Measurements from ENCODE around the gene CPXM1. TPM values are rescaled to one million over a fixed set of nuclear protein-coding genes. Genes with fewer than 3 reads are reported as not detected.
"Not testable (repeated sequence)": the region's sequence is repeated elsewhere in the genome, so short reads cannot be mapped to it uniquely, and the experiment has no call there.

The CPXM1 gene
- total RNA-seq, 1 donor from 2014 or later, result not detected

DNA sequence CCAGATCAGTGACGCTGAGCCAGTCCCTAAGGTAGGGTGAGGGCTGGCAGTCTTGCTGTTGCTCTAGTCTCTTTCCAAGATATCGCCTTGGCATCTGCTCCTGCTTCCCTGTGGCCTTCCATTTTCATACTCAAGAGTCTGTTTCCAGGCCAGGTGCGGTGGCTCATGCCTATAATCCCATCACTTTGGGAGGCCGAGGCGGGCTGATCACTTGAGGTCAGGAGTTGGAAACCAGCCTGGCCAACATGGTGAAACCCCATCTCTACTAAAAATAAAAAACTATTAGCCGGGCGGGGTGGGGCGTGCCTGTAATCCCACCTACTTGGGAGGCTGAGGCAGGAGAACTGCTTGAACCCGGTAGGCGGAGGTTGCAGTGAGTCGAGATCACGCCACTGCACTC lies 30.3 kb downstream of the CPXM1 start:
- ATAC-seq; DNase-seq (ENCODE audit: low spot score): not testable (repeated sequence)

DNA sequence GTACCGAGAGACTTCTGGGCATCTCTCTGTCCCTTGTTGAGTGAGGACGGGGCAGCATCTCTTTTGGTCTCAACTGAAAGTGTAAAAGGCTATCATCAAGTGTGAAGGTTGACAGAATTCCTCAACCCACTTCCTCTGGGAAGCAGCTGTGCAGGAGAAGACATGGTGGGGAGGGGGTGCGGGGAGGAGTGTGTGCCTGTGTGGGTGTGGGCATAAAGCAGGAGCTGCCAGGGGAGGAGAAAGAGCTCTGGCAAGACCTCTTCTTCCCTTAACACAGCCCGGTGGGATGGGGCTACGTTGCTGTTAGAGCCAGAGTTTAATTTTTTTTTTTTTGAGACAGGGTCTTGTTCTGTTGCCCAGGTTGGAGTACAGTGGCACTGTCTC lies 31.8 kb downstream of the CPXM1 start:
- no peak for DNase-seq (ENCODE audit: low spot score)
- no peak for ATAC-seq

DNA sequence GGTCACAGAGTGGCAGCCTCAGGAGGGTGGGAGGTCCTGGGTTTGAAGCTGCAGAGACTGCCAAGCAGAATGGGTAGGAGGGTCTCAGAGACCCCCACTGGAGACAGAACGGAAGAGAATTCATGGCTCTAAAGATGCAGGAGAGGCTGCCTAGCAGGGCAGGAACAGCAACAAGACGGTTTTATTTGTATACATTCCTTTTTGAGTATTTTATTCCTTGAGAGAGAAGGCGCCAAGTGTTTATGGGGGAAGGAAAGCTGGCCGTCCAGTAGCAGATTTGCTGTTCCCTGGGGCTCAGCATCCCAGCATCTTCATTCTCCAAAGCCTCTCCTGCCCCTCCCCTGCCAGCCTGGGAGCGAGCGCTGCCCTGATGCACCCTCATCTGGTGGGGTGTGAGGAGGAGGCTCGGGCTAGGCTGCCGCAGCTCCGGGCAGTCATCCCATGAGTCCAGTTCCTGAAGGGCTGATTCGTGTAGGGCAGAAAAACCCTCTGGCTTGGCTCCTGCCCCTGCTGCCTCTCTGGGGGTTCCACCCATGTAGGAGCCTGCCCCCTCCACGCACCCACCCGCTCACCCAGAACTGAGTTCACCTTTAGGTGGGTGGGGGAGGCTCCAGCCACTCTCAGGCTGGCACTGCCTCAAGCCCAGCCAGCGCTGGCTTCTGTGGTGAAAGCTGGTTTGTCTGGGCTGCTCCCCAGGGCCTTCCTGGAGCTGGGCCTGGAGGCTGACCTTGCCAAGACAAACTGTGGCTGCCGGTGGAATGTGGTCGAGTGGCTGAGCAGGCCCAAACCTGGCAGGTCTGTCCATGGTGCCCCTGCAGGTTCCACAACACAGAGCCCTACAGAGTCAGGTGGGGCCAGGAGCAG lies 32.4 kb downstream of the CPXM1 start:
- peak; percentile 98 for ATAC-seq
- DNase-seq (ENCODE audit: low spot score), result peak; percentile 90

DNA sequence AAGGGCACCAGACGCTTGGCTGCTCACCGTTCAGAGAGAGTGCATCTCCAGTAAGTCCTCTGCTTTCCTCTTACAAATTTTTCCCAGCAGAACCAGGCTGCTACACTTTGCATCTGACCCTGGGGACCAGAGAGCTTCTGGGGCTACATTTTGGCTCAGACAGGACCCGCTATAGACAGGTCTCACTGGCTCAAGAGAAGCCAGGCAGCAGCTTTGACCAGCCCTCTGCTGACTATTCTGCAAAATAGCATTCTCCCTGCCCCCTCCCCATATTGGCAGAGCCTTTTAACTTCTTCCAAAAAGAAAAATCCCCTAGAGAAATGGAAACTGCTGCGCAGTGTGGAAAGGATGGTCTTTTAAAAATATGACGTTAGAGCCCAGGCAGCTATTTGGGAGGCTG lies 37.2 kb downstream of the CPXM1 start:
- ATAC-seq (no peak), DNase-seq (ENCODE audit: low spot score) (no peak)

DNA sequence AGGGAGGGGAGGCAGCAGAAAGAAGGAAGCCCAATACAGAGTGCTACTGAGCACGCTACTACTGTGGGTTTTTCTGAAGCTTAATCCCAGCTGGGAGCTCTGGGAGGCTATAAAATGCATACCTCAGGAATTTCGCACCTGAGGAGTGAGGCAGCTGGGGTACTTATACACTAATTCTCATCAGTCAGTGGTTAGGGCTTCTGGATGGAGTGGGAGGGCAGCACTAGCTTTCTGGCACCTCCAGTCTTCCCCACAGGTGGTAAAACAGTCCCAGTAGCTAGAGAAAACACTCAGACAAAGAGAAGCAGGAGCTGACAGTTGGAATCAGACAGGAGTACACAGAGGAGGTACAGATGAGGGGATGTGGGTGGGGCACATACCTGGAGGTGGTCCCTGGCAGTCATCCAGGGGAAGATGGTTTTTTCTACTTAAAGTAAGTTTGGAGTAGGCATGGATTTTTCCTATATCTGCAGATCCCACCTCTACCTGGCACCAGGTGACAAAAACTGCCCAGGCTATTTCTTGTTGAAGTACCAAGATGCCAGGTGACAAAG lies 37.8 kb downstream of the CPXM1 start:
- DNase-seq (ENCODE audit: low spot score) (no peak), ATAC-seq (no peak)

DNA sequence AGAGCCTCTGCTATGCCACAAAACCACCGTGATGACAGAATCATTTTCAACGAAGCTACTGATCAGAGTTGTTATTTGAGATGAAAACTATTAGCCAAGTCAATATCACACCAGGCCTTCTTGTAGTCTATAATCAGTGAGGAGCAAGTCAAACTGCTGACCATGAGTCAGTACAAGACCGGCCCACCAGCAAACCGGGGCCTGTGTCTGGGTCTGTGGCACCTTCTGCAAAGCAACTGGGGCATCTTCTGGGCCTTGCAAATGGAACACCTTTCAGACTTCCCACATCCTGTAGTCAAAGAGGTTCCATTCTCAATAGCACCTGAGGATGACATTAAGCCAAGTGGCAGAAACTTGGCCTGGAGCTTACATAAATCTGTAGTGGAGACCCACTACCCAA lies 38.5 kb downstream of the CPXM1 start:
- DNase-seq (ENCODE audit: low spot score), result no peak
- no peak for ATAC-seq

DNA sequence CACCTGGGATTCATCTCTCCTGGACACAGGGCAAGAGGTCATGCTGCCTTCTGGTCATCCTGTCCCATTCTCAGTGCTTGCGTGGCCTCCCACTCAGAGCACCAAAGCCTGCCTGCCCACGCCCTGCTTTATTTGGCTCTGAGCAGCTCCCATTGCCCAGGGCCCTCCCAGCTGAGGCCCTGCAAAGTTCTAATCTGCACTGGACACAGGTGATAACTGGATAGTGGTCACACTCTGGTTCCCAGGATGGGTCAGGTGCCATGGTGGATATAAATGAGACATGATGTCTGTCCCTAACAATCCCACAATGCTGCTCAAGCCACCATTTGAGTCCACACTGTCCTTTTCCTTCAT lies 39.5 kb downstream of the CPXM1 start:
- DNase-seq (ENCODE audit: low spot score), result no peak

DNA sequence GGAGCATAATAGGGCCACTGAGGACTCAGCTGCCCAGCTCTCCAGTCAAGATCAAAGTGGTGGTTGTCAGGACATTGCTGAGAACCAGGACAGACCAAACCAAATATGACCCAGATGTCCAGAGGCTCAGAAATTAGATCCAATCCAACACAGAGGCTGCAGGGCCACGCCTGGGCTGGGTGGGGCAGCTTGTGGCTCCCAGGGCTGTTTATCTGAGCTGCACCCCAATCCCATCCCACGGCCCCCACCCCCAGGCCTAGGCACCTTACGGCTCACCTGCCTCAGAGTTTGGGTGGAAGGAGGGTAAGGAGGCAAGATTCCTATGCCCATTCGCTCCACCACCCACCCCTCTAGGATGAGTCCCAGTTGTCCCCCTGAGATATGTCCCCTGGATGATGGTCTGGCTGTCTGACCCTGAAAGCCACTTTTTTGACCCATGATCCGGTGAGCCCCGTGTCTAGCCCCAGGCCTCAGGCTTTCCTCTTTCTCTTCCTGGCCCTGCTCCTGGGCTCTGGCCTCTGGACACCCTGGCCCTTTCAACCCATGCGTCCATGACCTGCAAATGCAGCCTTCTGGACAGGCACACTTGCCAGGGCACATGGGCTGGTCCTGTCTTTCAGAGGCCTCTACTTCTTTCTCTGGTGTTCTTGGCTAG lies 40.0 kb downstream of the CPXM1 start:
- no peak for DNase-seq (ENCODE audit: low spot score)
- no peak for ATAC-seq

More for the DNA sequence above, 39.5 kb downstream of the CPXM1 start:
- ATAC-seq, result no peak

DNA sequence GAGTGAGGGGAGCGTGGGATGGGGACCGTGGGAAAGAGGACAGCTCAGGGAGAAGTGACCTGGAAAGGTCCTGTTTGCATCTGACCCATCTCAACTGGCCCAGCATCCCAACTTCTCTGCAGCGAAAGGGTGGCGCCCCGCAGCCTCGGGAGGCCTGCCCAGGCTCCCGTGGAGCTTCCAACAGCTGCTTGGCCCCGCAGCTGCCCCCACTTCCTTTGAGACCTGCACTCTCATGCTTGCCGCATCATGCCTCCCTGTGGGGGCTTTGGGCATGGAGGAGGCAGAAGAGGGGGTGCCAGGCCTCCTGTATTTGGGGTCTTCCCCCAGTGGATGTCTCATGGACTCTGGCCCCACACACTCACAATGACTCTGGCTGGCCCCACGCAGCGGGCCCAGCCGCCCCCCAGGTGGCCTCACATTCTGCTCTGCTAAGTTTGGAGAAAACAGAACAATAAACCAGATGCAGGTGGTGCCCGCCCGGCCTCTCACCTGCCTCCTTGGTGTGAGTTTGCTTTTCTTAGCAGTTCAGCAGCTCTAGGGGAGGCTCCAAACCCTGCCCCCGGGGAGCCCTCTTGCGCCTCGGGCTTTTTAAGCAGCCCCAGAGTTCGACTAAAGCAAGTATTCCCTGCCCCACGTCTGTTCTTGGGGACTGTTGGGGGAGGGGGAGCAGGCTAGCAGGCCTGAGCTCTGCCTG lies 40.7 kb downstream of the CPXM1 start:
- DNase-seq (ENCODE audit: low spot score) (no peak), ATAC-seq (no peak)

DNA sequence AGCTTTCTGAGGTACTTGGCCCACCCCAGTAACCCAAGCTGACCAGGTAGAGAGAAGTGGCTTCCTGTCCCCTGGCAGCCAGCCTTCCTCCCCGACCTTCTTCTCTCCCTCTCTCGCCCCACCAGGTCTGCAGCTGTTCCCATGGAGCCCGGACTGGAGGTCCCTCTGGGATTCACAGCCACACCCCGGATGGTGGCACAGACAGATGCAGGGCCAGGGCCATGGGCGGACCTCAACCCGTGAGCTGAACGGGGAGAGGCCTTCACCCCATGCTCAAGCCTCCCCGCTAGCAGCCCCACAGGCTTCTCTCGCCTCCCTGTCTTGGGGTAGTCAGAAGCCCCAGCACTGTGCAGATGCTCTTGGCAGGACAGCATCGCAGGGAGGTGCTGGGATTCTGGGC lies 41.3 kb downstream of the CPXM1 start:
- DNase-seq (ENCODE audit: low spot score) (no peak), ATAC-seq (no peak)

DNA sequence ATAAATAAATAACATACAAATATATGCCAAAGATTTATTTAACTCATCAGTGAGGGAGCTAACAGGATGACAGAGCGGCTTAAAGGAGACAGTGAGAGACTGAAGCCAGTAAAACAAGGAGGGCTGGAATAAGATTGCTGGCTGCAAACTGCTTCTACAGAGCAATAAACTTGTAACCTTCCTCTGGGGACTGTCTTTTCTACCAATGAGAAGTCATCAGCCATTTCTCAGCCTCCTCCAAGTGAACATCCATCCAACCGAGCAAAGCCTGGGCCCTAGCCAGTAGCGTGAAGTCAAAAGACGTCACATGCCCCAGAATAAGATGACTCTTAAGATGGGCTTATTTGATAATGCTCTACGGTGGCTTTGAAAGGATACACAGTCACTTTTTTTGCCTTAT lies 42.5 kb downstream of the CPXM1 start:
- DNase-seq (ENCODE audit: low spot score) (no peak), ATAC-seq (no peak)

DNA sequence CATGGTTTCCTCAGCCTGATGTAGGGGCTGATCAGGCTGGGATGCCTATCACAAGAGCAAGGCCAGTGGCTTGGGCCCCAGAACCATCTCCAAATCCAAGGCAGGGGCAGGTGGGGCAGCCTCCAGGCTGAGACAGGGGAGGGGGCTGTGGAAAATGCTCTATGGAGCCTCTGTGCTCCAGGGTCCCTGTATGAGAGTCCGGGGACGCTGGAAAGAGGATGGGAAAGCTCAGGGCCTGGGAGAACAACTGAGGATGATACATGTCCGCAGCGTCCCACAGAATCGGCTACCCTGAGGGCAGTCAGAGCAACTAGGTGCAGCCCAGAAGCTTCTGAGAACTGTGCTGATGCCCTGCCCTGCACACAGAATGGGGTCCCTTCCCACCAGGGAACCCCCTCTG lies 43.4 kb downstream of the CPXM1 start:
- ATAC-seq (no peak), DNase-seq (ENCODE audit: low spot score) (peak; percentile 38)

DNA sequence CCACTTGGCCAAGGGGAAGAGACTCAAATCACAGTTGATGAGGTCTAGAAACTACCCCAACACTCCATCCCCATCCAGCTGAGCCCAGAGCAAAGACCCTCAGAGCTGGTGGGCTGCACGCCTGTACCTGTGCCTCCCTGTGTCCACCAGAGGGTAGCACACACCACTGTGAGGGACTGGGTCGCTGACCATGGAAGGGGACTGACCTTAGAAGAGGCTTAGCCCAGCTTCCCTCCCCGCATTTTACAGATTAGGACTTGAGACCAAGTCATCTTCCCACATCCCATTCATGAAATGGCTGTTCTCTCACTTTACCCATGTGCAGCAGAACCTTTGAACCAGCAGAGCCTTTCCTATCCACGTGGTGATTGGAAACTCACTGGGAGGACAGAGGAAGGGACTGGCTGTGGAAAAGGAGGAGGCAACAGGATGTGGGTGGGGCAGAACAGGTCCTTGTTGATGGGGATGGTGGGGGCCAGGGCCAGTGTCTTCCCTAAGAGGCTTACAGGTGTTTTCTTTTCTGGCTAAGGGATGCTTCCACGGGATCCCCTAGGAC lies 44.3 kb downstream of the CPXM1 start:
- DNase-seq (ENCODE audit: low spot score) (no peak), ATAC-seq (peak; percentile 43)

DNA sequence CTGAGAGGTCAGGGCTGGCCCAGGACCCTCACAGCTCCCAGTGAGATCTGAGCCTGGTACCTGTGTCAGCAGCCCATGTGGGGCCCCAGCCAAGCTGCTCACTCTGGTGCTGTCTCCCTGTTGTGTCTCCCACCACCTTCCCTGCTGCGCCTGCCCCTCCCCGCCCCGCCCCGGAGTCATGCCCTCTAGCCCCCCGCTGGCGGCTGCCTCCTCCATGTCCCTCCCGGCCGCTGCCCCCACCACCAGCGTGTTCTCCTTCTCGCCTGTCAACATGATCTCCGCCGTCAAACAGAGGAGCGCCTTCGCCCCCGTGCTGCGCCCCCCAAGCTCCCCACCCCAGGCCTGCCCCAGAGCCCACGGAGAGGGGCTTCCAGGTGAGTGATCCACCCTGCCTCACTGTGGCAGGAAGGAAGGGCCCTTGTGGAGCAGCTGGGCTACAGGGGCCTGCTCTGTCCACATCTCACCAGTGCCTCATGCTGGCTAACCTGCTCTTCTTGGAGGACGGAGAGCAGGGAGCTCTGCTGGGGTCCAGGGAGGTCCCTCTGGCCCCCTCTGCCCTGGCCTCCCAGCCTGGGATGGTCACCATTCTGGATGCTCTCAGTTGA lies 44.9 kb downstream of the CPXM1 start:
- ATAC-seq, result no peak
- DNase-seq (ENCODE audit: low spot score), result no peak

DNA sequence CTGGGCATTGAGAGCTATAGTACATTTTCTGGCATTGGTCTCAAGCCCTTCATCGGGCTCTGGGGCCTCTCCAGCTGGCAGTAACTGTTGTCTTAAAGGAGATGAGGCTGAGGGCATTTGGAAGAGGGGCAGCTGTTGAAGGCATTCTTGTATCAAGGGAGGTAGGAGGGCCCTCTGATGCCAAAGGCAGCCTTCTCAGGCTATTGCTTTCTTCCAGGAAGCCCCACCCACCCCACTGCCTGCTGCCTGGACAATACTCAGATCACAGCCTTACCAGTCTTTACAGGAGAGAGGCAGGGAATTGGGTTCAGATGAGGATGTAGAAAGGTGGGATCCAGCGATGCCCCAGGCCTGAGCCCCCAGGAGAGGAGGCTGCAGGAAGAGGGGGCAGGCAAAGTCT lies 46.0 kb downstream of the CPXM1 start:
- no peak for ATAC-seq

DNA sequence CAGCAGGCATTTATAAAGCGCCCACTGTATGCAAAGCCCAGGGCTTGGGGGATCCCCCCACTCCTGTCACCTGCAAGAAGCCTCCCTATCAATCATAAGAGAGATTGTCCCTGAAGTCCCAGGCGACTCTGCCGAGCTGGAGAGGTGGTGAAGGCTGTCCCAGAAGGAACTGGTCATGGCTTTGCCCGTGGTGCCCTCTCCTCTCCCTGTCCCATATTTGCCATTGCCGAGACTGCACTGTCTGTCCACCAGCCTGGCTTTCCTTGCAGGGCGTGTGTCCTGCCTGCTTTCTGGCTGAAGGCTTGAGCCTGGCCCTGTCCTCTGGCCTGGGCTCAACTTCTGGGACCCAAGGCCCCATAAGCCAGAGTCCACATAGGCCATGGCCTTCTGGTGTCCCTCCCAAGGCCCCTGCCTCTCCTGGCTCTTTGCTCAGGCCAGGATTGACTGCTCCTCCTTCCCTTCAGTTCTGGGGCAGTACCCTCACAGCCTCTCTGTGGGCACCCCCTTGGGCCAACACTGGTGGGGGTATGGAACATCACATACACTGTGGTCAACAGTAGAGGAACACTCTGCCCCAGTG lies 46.9 kb downstream of the CPXM1 start:
- DNase-seq (ENCODE audit: low spot score) (no peak), ATAC-seq (no peak)

More for the DNA sequence above, 46.0 kb downstream of the CPXM1 start:
- no peak for DNase-seq (ENCODE audit: low spot score)

DNA sequence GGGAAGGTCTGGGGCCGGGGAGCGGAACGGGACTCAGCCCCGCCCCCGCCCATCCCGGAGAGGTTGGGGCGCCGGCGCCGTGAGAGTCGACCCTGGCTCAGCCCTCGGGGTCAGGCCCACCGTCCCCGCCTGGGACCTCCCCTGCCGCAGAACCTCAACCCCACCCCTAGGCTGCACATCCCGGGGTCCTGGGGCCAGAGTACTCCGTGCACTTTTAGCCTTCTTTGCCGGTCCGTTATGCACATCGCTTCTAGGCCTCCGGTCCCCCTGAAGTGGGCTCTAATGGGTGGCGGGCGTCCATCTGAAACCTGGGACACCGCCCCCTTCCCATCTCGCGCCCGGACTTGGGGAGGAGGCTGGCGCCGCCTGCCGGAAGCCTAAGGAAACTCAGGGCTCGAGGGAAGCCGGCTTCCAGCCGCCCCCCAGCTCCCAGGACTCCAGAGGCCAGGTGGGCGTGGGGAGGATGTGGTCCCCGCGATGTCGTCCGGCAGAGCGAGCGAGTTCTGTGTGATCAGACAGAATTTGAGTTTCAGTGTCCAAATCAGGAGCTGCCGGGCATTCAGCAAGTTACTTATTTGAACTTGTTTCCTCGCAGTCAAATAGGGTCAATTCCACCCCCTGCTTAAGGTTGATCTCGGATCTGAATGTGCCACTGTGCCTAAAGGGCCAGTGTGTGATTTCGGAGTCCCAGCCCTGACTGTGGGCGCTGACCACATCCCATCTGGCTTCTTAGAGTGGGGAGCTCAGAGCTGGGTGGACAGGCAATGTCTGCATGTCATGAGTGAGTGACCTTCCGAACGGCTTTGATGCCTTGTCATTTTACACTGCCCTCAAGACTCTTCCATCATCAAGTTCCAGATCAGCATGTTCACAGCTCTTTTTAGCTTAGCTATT lies 47.6 kb downstream of the CPXM1 start:
- ATAC-seq, result no peak
- DNase-seq (ENCODE audit: low spot score), result no peak

DNA sequence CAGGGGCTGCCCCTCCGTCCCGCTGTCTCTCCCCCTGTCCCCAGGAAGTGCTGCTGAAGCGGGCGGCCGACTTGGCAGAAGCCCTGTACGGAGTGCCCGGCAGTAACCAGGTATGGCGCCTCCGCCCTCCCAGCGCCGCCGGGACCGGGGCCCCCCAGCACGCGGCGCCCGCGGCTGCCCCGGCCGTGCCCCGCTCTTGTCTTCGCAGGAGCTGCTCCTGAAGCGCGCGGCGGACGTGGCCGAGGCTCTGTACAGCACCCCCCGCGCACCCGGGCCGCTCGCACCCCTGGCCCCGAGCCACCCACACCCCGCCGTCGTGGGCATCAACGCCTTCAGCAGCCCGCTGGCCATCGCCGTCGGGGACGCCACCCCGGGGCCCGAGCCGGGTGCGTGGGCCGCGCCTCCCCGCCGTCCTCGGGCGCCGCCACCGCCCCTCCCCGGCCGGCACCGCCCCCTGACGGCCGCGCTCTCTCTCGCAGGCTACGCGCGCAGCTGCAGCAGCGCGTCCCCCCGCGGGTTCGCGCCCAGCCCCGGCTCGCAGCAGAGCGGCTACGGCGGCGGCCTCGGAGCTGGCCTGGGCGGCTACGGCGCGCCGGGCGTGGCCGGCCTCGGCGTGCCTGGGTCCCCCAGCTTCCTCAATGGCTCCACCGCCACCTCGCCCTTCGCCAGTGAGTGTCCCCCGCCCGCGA lies 48.4 kb downstream of the CPXM1 start:
- no peak for DNase-seq (ENCODE audit: low spot score)
- ATAC-seq, result peak; percentile 64

DNA sequence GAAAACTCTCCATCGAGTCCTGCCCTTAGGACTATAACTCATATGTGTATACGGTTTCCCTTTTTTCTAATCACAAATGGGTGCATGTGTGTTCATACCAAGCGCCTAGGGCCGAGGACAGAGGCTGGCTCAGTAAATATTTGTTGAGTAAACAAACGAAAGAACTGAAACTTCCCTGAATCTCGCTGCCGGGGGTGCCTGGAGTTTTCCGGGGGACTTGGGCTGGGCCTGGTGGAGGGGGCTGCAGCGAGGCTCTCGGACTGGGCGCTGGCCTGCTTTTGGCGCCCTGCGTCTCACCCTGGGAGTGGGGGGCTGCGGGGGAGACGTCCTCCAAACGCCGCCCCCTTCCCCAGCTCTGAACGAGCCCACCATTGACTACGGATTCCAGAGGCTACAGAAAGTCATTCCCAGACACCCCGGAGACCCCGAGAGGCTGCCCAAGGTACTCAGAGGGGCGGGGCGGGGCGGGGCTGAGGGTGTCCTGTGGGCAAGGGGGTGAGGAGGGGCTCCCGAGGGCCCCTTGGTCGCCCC lies 49.0 kb downstream of the CPXM1 start:
- DNase-seq (ENCODE audit: low spot score) (peak; percentile 59), ATAC-seq (peak; percentile 69)

Measured in left lobe of liver (tissue), 2 donors.